ENCODE results near the gene TTYH1. TPM values are rescaled to one million over a fixed set of nuclear protein-coding genes. Genes with fewer than 3 reads are reported as not detected.

TTYH1 gene
- total and polyA plus RNA-seq, 9 of the 15 experiments (the other 6 are each of a cell fraction or from before 2014, with no cell fraction given) = 0.08 TPM; not detected in 8

GRCh38 chr19:54369082-54369687, 46.1 kb upstream of the TTYH1 start:
- no peak for DNase-seq (ENCODE audit: extremely low read depth in 1 of 4, low spot score in 3 of 4)
- WGBS (ENCODE audit: insufficient coverage, low coverage, missing lambda C conversion rate) = 0% methylated on average over 8 of the region's 8 CpGs
- Histone ChIP-seq H3K27me3 (ENCODE audit: control insufficient read depth in 2 of 2, insufficient read depth in 2 of 2, low read length in 2 of 2) (peaks cover 5 to 27% of the 10 kb centered on the region in 2 experiments; a peak in 4 of 5 replicates), H3K4me2 (ENCODE audit: insufficient read depth, low read length) (no peak overlapping the region), H3K4me3 (no peak overlapping the region), H3K9ac (ENCODE audit: insufficient read depth in 1 of 2, low read depth in 2 of 2, low read length in 2 of 2) (no peak overlapping the region), H2AFZ (ENCODE audit: low read depth, low read length) (no peak overlapping the region), H3K9me3 (replicated peaks; ENCODE audit: control insufficient read depth, insufficient read depth, low read depth, low read length) (no peaks in the 10 kb centered on the region), H3K27ac (ENCODE audit: extremely low read depth, low read depth, low read length) (no peak overlapping the region; the same call in 2 of the 3 replicates), H3K79me2 (ENCODE audit: control insufficient read depth, insufficient read depth, low read length) (no peaks in the 10 kb centered on the region), H3K4me1 (replicated peaks in 1 of 2; ENCODE audit: control insufficient read depth in 2 of 2, insufficient read depth in 2 of 2, low read length in 2 of 2) (peaks cover 0 to 3% of the 10 kb centered on the region in 2 experiments; a peak in 1 of 5 replicates), H3K36me3 (ENCODE audit: control insufficient read depth, insufficient read depth, low read length) (no peaks in the 10 kb centered on the region), H3K9me1 (ENCODE audit: control insufficient read depth, insufficient read depth, low read length) (no peaks in the 10 kb centered on the region), H4K20me1 (replicated peaks; ENCODE audit: control insufficient read depth, insufficient read depth, low read length) (no peaks in the 10 kb centered on the region)
- POLR2A ChIA-PET = no interaction called here
- intact Hi-C loops (cut with micrococcal nuclease) = no loop called here
- CTCF ChIA-PET (ENCODE audit: low intra/inter-chr PET ratio) = no interaction called here
- in situ Hi-C loops (cut with MboI) = no loop called here
- ATAC-seq = peak; percentile 62
- FAIRE-seq = no peak
- BruUV-seq (replicated peaks) = no TSS peak
- no peak for TF ChIP-seq DEAF1 (CRISPR knock-in tag; IDR thresholded peaks at IDR 0.05)
- peak; percentile 35; the same call in 1 of the 2 replicates for TF ChIP-seq BACH1 (tag; IDR thresholded peaks at IDR 0.05)
- no peak for TF ChIP-seq E2F3 (CRISPR knock-in tag; IDR thresholded peaks at IDR 0.05)
- no peak for TF ChIP-seq KHSRP (IDR thresholded peaks at IDR 0.05)
- no peak for TF ChIP-seq CBFA2T3 (IDR thresholded peaks at IDR 0.05)
- TF ChIP-seq SNIP1 (IDR thresholded peaks at IDR 0.05; ENCODE audit: low read depth) = no peak
- no peak for TF ChIP-seq ZNF518B (CRISPR knock-in tag; IDR thresholded peaks at IDR 0.05)
- TF ChIP-seq SAP30 (IDR thresholded peaks at IDR 0.05; ENCODE audit: borderline replicate concordance, insufficient read depth, low read depth, low read length, poor library complexity, severe bottlenecking) = no peak
- TF ChIP-seq EP300 (IDR thresholded peaks at IDR 0.05; ENCODE audit: low read length) = peak; percentile 86
- no peak for TF ChIP-seq ZNF23 (CRISPR knock-in tag; IDR thresholded peaks at IDR 0.05)
- TF ChIP-seq CBX1 (IDR thresholded peaks at IDR 0.05; ENCODE audit: low read depth) = no peak
- TF ChIP-seq THRA (IDR thresholded peaks at IDR 0.05) = no peak
- TF ChIP-seq KLF13 (tag; IDR thresholded peaks at IDR 0.05; ENCODE audit: borderline replicate concordance, low read depth) = no peak
- no peak for TF ChIP-seq ZNF140 (CRISPR knock-in tag; IDR thresholded peaks at IDR 0.05)
- TF ChIP-seq NCOA4 (IDR thresholded peaks at IDR 0.05; ENCODE audit: partially characterized antibody) = no peak
- TF ChIP-seq CBX5 (IDR thresholded peaks at IDR 0.05; ENCODE audit: borderline replicate concordance, low read depth) = no peak
- 0 out of 2 replicates have a peak, but pooled peaks have one; percentile 38 for TF ChIP-seq PHB (CRISPR knock-in tag; IDR thresholded peaks at IDR 0.05)

Measured in K562 (cell line).